Motor neuron (in vitro differentiated cells): Measurements from ENCODE around the gene ALCAM. TPM values are rescaled to one million over a fixed set of nuclear protein-coding genes. Genes with fewer than 3 reads are reported as not detected.

Experiments
- ATAC-seq, 8 experiments: fragments of 200-7000 bp; cut with Tn5 transposase; replicated peaks in 6 of 8; 2 replicates each; pipeline ENCODE4 v1.8.0; 2021; ENCODE audit warnings: mild to moderate bottlenecking in 8 of 8, moderate library complexity in 8 of 8
- H3K27ac ChIP-seq, 2 donors: fragments of 250-450 bp; sonication (Bioruptor Pico); 2 replicates each; pipeline ENCODE4 v1.9.0; 2021; ENCODE audit warnings: antibody characterized with exemption in 2 of 2, mild to moderate bottlenecking in 2 of 2, moderate library complexity in 1 of 2
- H3K4me1 ChIP-seq, 2 donors: fragments of 250-450 bp; sonication (Bioruptor Pico); replicated peaks in 1 of 2; 2 replicates each; pipeline ENCODE4 v1.6.1; 2021; ENCODE audit warnings: antibody characterized with exemption in 2 of 2, mild to moderate bottlenecking in 2 of 2, moderate library complexity in 1 of 2
- H3K4me3 ChIP-seq, 5 donors: fragments of 250-450 bp; sonication (Bioruptor Pico); 2 replicates each; pipeline ENCODE4 v1.9.0; 2021; ENCODE audit warnings: antibody characterized with exemption in 5 of 5, mild to moderate bottlenecking in 5 of 5, moderate library complexity in 4 of 5
- WGBS, 10 experiments: fragments of 450-650 bp; shearing (Covaris generic); methylation state at CpG; one replicate each; pipeline ENCODE4 v1.0.0; 2022; 5-methylcytosine and 5-hydroxymethylcytosine counted together
- in situ Hi-C, 9 experiments: fragments of 400-800 bp; cut with MboI; loops; one replicate each; pipeline ENCODE4 v1.15.0; 2021; ENCODE audit warnings: low sequenced_read_pairs in 9 of 9, low pct_unique_long_range_greater_than_20kb in 2 of 9; ENCODE audit not compliant: unreplicated experiment in 9 of 9
- total RNA-seq, 8 experiments: library from RNA; unstranded; fragments of 300-600 nt; gene quantifications; 2 replicates each; pipeline versions ENCODE4 v1.2.3 to v1.2.4, GENCODE V29; 2022

ALCAM gene
- total RNA-seq, 8 experiments from 2014 or later = 5.4 to 136 (median 54.2) TPM

DNA sequence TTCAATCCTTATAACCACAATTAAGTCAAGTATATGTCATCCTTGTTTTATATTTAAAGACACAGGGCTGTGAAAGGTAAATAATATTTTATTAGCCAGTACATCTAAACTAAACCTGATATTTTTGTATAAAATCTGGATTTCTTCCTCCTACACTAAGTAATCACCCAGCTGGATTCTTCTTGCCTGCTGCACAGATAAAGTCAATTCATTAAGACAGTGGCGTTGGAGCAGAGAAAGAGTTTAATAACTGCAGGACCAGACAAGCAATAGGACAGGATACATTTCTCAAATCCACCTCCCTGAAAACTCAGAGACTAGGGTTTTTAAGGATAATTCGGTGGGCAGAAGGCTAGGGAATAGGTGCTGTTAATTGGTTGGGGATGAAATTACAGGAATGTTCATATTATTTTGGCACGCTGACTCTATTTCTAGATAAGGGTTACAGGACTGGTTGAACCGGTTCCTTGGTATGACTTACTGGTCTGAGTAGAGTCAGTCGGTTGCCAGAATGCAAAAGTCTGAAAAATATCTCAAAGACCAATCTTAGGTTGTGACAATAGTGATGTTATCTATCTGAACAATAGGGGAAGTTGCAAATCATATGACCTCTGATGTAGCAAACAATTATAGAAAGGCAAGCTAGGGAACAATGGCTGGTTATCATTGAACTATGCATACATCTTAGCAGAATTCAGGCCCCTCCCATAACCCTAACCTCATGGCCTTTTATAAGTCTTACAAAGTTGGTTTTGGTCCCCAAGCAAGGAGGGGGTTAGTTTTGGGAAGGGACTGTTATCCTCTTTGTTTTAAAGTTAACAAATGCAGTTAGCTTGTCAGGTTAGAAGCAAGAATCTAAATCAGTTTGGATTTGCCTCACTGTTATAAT lies 244.8 kb downstream of the ALCAM start:
- H3K4me1 ChIP-seq = peaks cover 3% of the 10 kb centered on the region in 2 donors
- in situ Hi-C loops = no loop called here
- no peak overlapping the region for H3K4me3 ChIP-seq
- no peak overlapping the region for H3K27ac ChIP-seq
- ATAC-seq = no peak
- WGBS, 10 experiments = 60 to 100% (median 90%) methylated on average over 1 to 5 of the region's 5 CpGs; no CpG with 5 or more reads in 1 of the 10 experiments

DNA sequence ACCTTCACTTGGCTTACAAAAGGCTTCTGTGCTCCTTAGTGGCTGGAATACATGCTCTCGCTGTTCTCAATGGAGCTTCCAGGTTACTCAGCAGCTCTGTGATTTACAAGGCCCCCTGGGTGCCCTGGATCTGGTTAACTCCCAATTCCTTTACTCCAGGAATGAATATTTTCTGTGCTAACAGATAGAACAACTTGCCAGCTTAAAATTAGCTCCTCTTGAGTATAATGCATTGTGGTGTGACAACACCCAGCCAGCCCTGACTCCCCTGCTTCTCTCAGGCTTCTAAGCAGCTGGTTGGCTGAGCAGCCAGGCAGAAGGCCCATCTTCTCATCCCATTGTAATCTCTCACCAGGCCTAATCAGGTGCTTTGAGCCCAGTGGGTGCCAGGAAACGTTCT lies 246.4 kb downstream of the ALCAM start:
- Histone ChIP-seq H3K4me3 (no peak overlapping the region), H3K27ac (no peak overlapping the region), H3K4me1 (peaks cover 3 to 4% of the 10 kb centered on the region in 2 donors)
- WGBS, 10 experiments = 0 to 83% (median 50%) methylated on average over 1 to 2 of the region's 2 CpGs; no CpG with 5 or more reads in 4 of the 10 experiments
- peak in 4 of 8 experiments; percentile 24 to 91 (median 43) for ATAC-seq
- in situ Hi-C loops = no loop called here

- Histone ChIP-seq H3K4me3 (no peak overlapping the region), H3K4me1 (peaks cover 3 to 4% of the 10 kb centered on the region in 2 donors), H3K27ac (no peak overlapping the region)
- ATAC-seq = no peak
- in situ Hi-C loops = no loop called here
Observed at GRCh38 chr3:105614288-105615030, 247.8 kb downstream of the ALCAM start.

- H3K27ac ChIP-seq = no peak overlapping the region
- H3K4me3 ChIP-seq = no peak overlapping the region
- in situ Hi-C loops = no loop called here
- ATAC-seq = no peak
- H3K4me1 ChIP-seq = peaks cover 3 to 4% of the 10 kb centered on the region in 2 donors
- 17 to 84% (median 74%) methylated on average over 1 to 3 of the region's 3 CpGs; no CpG with 5 or more reads in 2 of the 10 experiments for WGBS, 10 experiments
Observed at GRCh38 chr3:105615814-105616213, 249.1 kb downstream of the ALCAM start.

DNA sequence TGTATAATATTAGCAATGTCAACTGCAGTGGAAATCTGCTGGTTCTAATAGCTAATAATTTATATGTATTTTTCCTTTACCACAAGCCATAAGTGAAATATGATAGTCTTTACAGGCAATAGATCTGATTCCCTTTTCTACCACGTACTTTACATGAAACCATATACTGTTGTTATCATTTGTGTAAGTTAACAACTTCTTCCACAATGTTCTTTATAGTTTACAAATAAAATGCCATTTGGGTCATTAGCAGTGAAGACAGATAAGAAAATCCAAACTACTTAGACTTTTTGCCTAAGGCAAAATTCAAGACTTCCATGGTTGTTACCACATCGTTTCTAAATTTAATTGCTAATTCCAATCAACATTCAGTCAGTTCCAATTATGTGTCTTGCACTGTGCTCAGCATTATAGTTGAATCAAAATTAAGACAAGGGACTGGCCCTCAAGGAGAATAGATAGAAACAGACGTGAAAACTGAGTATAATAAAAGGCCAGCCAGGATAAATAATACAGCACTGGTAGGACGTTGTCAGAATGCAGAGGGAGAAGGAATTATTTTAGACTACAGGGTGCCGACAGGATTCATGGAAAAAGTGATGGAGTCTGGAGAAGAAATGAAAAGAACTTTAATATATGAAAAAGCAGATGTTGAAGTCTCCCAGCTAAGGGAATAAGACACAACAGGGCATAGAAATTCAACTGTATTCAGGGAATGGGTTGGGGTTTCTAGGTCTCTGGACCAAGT lies 249.8 kb downstream of the ALCAM start:
- Histone ChIP-seq H3K27ac (no peak overlapping the region), H3K4me3 (no peak overlapping the region), H3K4me1 (peaks cover 3 to 4% of the 10 kb centered on the region in 2 donors)
- peak in 1 of 8 experiments; percentile 29 for ATAC-seq
- in situ Hi-C loops = no loop called here
- 13 to 90% (median 69%) methylated on average over 1 to 5 of the region's 5 CpGs for whole genome bisulfite sequencing, 10 experiments

DNA sequence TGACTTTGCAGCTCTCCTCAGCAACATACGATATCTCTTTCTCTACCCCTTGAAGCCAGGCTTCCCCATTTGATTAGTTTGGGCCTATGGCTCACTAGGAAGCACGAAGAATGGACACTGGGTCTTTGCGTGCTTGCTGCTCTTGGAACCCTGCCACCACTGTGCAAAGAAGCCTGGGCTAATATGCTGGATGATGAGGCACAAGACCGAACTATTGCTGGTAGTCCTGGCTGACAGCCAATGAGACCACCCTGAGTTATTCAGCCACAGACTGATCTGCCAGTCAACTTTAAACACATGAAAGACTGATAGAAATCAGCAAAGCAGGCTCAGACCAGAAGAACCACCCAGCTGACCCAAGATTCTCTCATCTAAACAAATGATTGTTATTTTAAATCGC lies 251.8 kb downstream of the ALCAM start:
- 40 to 100% (median 89%) methylated on average over 1 to 5 of the region's 5 CpGs for WGBS, 10 experiments
- peaks cover 0 to 4% of the 10 kb centered on the region in 2 donors for H3K4me1 ChIP-seq
- H3K27ac ChIP-seq = no peak overlapping the region
- H3K4me3 ChIP-seq = no peak overlapping the region
- in situ Hi-C loops = no loop called here
- ATAC-seq = no peak

DNA sequence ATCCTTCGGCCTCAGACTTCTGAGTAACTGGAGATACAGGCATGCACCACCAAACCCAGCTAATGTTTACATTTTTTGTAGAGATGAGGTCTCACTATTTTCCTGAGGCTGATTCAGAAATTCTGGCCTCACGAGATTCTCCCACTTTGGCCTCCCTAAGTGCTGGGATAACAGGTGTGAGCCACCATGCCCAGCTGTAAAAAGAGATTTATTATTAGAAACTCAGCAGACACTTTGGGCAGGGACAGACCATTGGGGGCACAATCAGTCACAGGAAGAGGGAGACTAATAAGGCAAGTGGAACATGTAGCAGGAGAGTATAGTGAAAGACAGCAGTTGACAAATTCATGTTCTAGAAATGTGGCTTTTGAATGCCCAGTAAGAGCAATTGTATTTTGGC lies 252.9 kb downstream of the ALCAM start:
- no peak for ATAC-seq
- in situ Hi-C loops = no loop called here
- Histone ChIP-seq H3K4me3 (no peak overlapping the region), H3K4me1 (peaks cover 0 to 4% of the 10 kb centered on the region in 2 donors), H3K27ac (no peak overlapping the region)
- 60 to 100% (median 98%) methylated on average over 1 to 2 of the region's 2 CpGs; no CpG with 5 or more reads in 2 of the 10 experiments for WGBS, 10 experiments

GRCh38 chr3:105620236-105620635 lies 253.5 kb downstream of the ALCAM start:
- ATAC-seq = no peak
- in situ Hi-C loops = no loop called here
- H3K4me3 ChIP-seq = no peak overlapping the region
- H3K27ac ChIP-seq = no peak overlapping the region
- 75 to 100% (median 90%) methylated on average over 1 to 2 of the region's 2 CpGs; no CpG with 5 or more reads in 3 of the 10 experiments for WGBS, 10 experiments
- peaks cover 0 to 4% of the 10 kb centered on the region in 2 donors for H3K4me1 ChIP-seq

- H3K4me3 ChIP-seq = no peak overlapping the region
- H3K4me1 ChIP-seq = no peaks in the 10 kb centered on the region
- ATAC-seq = no peak
- H3K27ac ChIP-seq = no peak overlapping the region
- in situ Hi-C loops = no loop called here
Observed at GRCh38 chr3:105622169-105622568, 255.5 kb downstream of the ALCAM start.
